Measurements from ENCODE around the gene SP2.

- no peak for TF ChIP-seq TAF1 (CRISPR knock-in tag; IDR thresholded peaks at IDR 0.05)
- no peak for TF ChIP-seq POLR2A (IDR thresholded peaks at IDR 0.05; ENCODE audit: insufficient read depth in 1 of 2, low read depth in 2 of 2, low read length in 2 of 2)
- no peak for TF ChIP-seq MXI1 (IDR thresholded peaks at IDR 0.05; ENCODE audit: borderline replicate concordance, low read depth, low read length)
These were observed 35.6 kb upstream of the SP2 start for GRCh38 chr17:47860386-47860785.

Data from HepG2 (cell line).